NT2/D1 (cell line): ENCODE results near the gene ANKRD29.
A peak's percentile ranks its signal among the peaks of the same experiment; 100 is the strongest.

Experiments
- DNase-seq: peaks from one replicate; pipeline ENCODE4 v3.0.0-alpha.2; 2011; ENCODE audit warnings: low read depth, low spot score
- H3K27me3 ChIP-seq: 2 replicates; pipeline ENCODE4 v1.6.0; 2011; ENCODE audit warnings: mild to moderate bottlenecking; ENCODE audit not compliant: insufficient read length, insufficient read depth
- H3K36me3 ChIP-seq: 2 replicates; pipeline ENCODE4 v1.6.1; 2011; ENCODE audit warnings: mild to moderate bottlenecking, low read length, mixed read lengths; ENCODE audit not compliant: insufficient read depth, insufficient read length
- H3K4me1 ChIP-seq: 2 replicates; pipeline ENCODE4 v1.5.1; 2011; ENCODE audit not compliant: insufficient read depth, insufficient read length
- H3K4me3 ChIP-seq: 2 replicates; pipeline ENCODE4 v1.5.1; 2011; ENCODE audit warnings: low read depth; ENCODE audit not compliant: insufficient read length
- H3K9ac ChIP-seq: 2 replicates; pipeline ENCODE4 v1.6.0; 2011; ENCODE audit warnings: low read depth; ENCODE audit not compliant: insufficient read length
- H3K9me3 ChIP-seq: 2 replicates; pipeline ENCODE4 v1.5.1; 2011; ENCODE audit warnings: mild to moderate bottlenecking, low read length; ENCODE audit not compliant: insufficient read depth
- SUZ12 ChIP-seq: IDR thresholded peaks from 2 replicates; pipeline ENCODE4 v1.6.1; 2011; ENCODE audit not compliant: insufficient read length, insufficient read depth; ENCODE audit errors: extremely low read depth
- YY1 ChIP-seq: IDR thresholded peaks from 2 replicates; pipeline ENCODE4 v1.6.1; 2011; ENCODE audit not compliant: insufficient read length, insufficient read depth
- ZNF274 ChIP-seq: IDR thresholded peaks from 2 replicates; pipeline ENCODE4 v1.6.1; 2011; ENCODE audit warnings: mild to moderate bottlenecking, low read depth, low read length

The ANKRD29 gene

GRCh38 chr18:23662309-23663263 lies at the start of gene ANKRD29:
Gene ANKRD29 (minus strand): TSS chr18:23662911. CDS start chr18:23662730, 181 bp downstream.
- H3K27me3 ChIP-seq: peaks cover 32% of the 10 kb centered on the region
- H3K4me1 ChIP-seq: no peaks in the 10 kb centered on the region
- no peaks in the 10 kb centered on the region for H3K36me3 ChIP-seq
- peak within 1 kb of the TSS; percentile 39 for H3K4me3 ChIP-seq
- H3K9me3 ChIP-seq: no peaks in the 10 kb centered on the region
- TF ChIP-seq ZNF274 (no peak), SUZ12 (no peak), YY1 (no peak)
- no peak for DNase-seq
- H3K9ac ChIP-seq: peak within 1 kb of the TSS; percentile 66

DNA sequence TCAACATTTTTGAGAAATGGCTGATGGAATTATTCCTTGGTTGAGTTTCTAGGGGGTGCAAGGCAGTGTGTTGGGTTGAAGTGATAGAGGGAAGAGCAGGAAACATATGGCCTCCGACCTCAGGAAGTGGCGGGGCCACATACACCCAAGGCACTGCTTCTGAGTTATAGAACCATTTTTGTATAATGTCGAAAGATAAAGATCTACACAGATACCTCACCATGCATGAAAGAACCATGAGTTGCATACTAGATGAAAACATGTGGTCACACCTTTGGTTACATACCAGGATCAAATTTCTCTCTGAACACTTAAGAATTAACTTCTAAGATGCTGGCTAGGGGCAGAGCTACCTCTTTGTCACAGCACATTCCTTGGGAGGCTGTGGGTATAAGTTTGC lies 49.7 kb upstream of the ANKRD29 start:
- Histone ChIP-seq H3K4me3 (no peak overlapping the region), H3K9me3 (no peaks in the 10 kb centered on the region), H3K36me3 (no peaks in the 10 kb centered on the region), H3K27me3 (no peaks in the 10 kb centered on the region), H3K4me1 (no peaks in the 10 kb centered on the region), H3K9ac (no peak overlapping the region)
- no peak for DNase-seq
- TF ChIP-seq YY1 (no peak), SUZ12 (no peak), ZNF274 (no peak)

DNA sequence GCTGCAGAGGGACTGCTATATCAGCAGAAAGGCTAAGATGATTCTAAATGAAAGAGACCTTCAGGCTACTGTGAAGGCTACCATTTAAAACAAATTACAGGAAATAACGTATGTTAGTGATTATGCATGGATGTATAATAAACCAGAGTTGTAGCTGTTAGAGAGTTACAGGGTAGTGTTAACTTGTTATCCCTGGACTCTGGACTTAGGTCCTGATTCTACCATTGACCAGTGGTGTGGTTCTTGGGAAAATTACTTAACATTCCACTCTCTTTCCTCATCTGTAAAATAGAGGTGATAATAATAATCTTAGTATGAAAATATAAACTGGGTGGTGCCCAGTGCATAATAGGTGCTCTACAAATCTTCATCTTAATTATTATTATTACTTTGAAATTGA lies 48.7 kb upstream of the ANKRD29 start:
- peaks cover 5% of the 10 kb centered on the region; the same call in 1 of the 2 replicates for H3K9me3 ChIP-seq
- no peaks in the 10 kb centered on the region for H3K36me3 ChIP-seq
- TF ChIP-seq ZNF274 (no peak), SUZ12 (no peak), YY1 (no peak)
- H3K27me3 ChIP-seq: no peaks in the 10 kb centered on the region
- no peak for DNase-seq
- no peak overlapping the region for H3K9ac ChIP-seq
- H3K4me1 ChIP-seq: no peaks in the 10 kb centered on the region
- H3K4me3 ChIP-seq: no peak overlapping the region

DNA sequence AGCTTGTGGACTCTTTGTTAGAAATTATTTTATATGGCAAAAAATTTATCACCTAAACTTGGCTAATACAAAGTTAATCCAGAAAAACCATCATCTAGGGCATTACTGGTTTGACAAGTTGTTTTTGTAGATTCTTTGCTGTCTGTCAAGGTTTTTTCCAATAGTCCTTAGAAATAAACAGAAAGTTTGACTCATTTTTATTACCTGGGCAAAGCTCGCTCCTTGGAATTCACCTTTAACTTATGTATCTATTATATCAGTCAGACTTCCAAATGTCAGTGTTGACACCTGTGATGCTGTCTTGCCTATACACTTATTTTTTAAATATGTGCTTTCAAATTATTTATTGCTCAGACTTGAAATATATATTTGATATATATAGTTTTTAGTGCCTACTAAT lies 48.2 kb upstream of the ANKRD29 start:
- Histone ChIP-seq H3K27me3 (no peaks in the 10 kb centered on the region), H3K4me3 (no peak overlapping the region), H3K9ac (no peak overlapping the region), H3K4me1 (no peaks in the 10 kb centered on the region), H3K36me3 (no peaks in the 10 kb centered on the region), H3K9me3 (peaks cover 5% of the 10 kb centered on the region; the same call in 1 of the 2 replicates)
- TF ChIP-seq ZNF274 (no peak), YY1 (no peak), SUZ12 (no peak)
- no peak for DNase-seq

DNA sequence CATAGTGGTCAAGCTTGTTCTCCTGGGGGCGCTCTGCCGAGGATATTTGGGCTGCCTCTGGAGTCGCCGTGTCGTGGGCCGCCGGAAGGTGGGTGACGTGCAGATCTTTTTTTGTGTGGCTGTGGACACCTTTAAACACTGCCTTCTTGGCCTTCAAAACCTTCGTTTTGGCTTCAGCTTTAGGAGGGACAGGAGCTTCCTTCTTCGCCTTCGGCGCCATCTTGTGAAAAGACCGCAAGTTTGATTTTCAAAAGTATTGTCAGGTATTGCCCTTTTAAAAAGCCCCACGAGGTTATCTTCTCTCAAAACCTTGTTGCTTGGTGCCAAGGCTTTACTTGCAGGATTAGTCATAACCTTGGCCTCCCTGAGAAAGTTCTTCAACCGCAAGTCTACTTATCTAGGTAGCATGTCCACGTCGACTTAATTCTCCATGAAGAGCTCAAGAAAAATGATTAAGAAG lies 47.4 kb upstream of the ANKRD29 start:
- TF ChIP-seq ZNF274 (no peak), SUZ12 (no peak), YY1 (no peak)
- DNase-seq: no peak
- no peaks in the 10 kb centered on the region for H3K36me3 ChIP-seq
- no peaks in the 10 kb centered on the region for H3K4me1 ChIP-seq
- no peaks in the 10 kb centered on the region for H3K27me3 ChIP-seq
- no peak overlapping the region for H3K4me3 ChIP-seq
- H3K9me3 ChIP-seq: peaks cover 5% of the 10 kb centered on the region; the same call in 1 of the 2 replicates
- H3K9ac ChIP-seq: no peak overlapping the region

DNA sequence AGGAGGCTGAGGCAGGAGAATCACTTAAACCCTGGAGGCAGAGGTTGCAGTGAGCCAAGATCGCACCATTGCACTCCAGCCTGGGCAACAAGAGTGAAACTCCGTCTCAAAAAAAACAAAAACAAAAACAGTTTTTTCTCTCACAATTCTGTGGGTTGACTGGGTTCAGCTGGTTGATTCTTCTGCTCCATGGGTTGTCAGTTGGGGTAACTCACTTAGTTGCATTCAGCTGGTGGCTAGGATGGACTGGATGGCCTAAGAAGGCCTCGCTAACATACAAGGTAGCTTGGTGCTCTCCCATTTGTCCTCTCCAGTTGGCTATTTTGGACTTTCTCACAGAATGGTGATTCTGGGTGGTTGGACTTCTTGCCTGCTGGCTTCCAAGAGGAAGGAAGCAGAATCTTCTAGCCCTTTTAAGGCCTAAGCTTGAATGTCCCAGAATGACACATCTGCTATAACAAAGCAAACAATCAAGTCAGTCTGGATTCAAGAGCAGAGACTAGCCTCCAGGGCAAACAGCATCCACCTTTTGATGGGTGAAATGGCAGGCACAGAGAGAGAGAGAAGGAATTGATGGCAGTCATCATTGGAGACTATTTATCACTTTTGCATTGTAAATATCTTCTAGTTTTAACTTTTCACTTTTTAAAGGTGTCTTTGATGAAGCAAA lies 44.4 kb upstream of the ANKRD29 start:
- Histone ChIP-seq H3K27me3 (no peaks in the 10 kb centered on the region), H3K9ac (no peak overlapping the region), H3K36me3 (no peaks in the 10 kb centered on the region), H3K4me1 (no peaks in the 10 kb centered on the region), H3K9me3 (peaks cover 5% of the 10 kb centered on the region; the same call in 1 of the 2 replicates), H3K4me3 (no peak overlapping the region)
- DNase-seq: no peak
- TF ChIP-seq SUZ12: no peak
- TF ChIP-seq ZNF274: no peak
- TF ChIP-seq YY1: no peak

- peaks cover 5% of the 10 kb centered on the region; the same call in 1 of the 2 replicates for H3K9me3 ChIP-seq
- H3K4me3 ChIP-seq: no peak overlapping the region
- no peaks in the 10 kb centered on the region for H3K36me3 ChIP-seq
- no peak for DNase-seq
- no peaks in the 10 kb centered on the region for H3K4me1 ChIP-seq
- no peaks in the 10 kb centered on the region for H3K27me3 ChIP-seq
- TF ChIP-seq ZNF274: no peak
- no peak for TF ChIP-seq SUZ12
- TF ChIP-seq YY1: no peak
- H3K9ac ChIP-seq: no peak overlapping the region
Measured at GRCh38 chr18:23704806-23705205, 42.1 kb upstream of the ANKRD29 start.
